ENCODE data around the gene MOB3C.
A peak's percentile ranks its signal among the peaks of the same experiment; 100 is the strongest.

Gene MOB3C

DNA sequence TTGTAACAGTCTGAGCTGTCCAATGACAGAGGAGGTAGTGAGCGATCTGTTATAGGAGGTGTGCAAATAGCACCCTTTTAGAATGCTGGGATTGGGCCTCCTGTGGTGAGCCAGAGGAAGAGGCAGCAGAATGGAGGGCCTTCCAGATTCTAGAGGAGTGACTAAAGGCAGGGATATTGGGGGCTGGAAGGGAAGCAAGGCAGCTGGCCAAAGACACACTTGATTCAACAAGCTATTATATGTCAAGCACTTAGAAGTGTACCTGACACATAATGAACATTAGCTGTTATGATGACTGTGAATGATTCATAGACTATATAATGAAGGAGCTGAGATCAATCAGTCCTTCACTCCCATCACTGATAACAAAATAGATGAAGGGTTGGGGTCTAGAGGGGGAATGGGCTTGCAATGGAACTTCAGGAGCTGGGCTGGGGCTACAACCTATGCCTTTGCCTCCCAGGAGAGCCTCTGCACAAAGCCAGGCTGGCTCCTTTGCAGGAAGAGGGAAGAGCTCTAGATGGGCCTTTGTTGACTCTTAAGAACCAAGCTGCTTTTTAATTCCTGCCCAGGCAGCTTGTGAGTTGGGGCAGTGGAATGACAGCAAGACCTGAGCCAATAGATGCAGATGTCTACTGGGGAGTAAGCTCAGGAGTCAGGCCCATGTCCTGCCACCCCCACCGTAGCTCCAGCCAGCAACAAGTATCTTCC lies 10.2 kb downstream of the MOB3C start:
- Histone ChIP-seq H2AFZ (ENCODE audit: low read depth, low read length, severe bottlenecking) (no peak overlapping the region), H3K4me3 (ENCODE audit: insufficient read depth, low read length, poor library complexity, severe bottlenecking) (no peak overlapping the region), H3K4me2 (ENCODE audit: low read depth, low read length, poor library complexity, severe bottlenecking) (no peak overlapping the region), H3K36me3 (ENCODE audit: low read length) (no peaks in the 10 kb centered on the region), H3K9me2 (replicated peaks; ENCODE audit: insufficient read depth, low read length) (no peaks in the 10 kb centered on the region), H3K9me3 (ENCODE audit: insufficient read depth, low read length) (no peaks in the 10 kb centered on the region), H4K20me1 (ENCODE audit: low read depth, low read length) (no peaks in the 10 kb centered on the region), H3K9ac (ENCODE audit: low read length) (no peak overlapping the region), H3F3A (ENCODE audit: insufficient read depth) (no peaks in the 10 kb centered on the region), H3K79me2 (ENCODE audit: insufficient read depth, low read length) (no peaks in the 10 kb centered on the region), H3K27me3 (ENCODE audit: low read length) (no peaks in the 10 kb centered on the region), H3K27ac (ENCODE audit: low read depth, low read length) (no peak overlapping the region)
- TF ChIP-seq EZH2phosphoT487 (conservative IDR thresholded peaks at IDR 0.05; ENCODE audit: low read length) (no peak), CTCF (IDR thresholded peaks at IDR 0.05; ENCODE audit: insufficient read depth, low read length, poor library complexity, severe bottlenecking) (no peak)

- H4K20me1 ChIP-seq (ENCODE audit: low read depth, low read length): no peaks in the 10 kb centered on the region
- no peaks in the 10 kb centered on the region for H3K36me3 ChIP-seq (ENCODE audit: low read length)
- no peak overlapping the region for H3K9ac ChIP-seq (ENCODE audit: low read length)
- no peak for TF ChIP-seq CTCF (IDR thresholded peaks at IDR 0.05; ENCODE audit: insufficient read depth, low read length, poor library complexity, severe bottlenecking)
- no peak for TF ChIP-seq EZH2phosphoT487 (conservative IDR thresholded peaks at IDR 0.05; ENCODE audit: low read length)
- H3K4me2 ChIP-seq (ENCODE audit: low read depth, low read length, poor library complexity, severe bottlenecking): no peak overlapping the region
- H2AFZ ChIP-seq (ENCODE audit: low read depth, low read length, severe bottlenecking): no peak overlapping the region
- no peaks in the 10 kb centered on the region for H3K9me2 ChIP-seq (replicated peaks; ENCODE audit: insufficient read depth, low read length)
- H3F3A ChIP-seq (ENCODE audit: insufficient read depth): no peaks in the 10 kb centered on the region
- H3K27me3 ChIP-seq (ENCODE audit: low read length): no peaks in the 10 kb centered on the region
- H3K79me2 ChIP-seq (ENCODE audit: insufficient read depth, low read length): no peaks in the 10 kb centered on the region
- H3K9me3 ChIP-seq (ENCODE audit: insufficient read depth, low read length): no peaks in the 10 kb centered on the region
- H3K27ac ChIP-seq (ENCODE audit: low read depth, low read length): no peak overlapping the region
- no peak overlapping the region for H3K4me3 ChIP-seq (ENCODE audit: insufficient read depth, low read length, poor library complexity, severe bottlenecking)
Observed at GRCh38 chr1:46605232-46605631, 11.4 kb downstream of the MOB3C start.

GRCh38 chr1:46603858-46604549 lies 12.6 kb downstream of the MOB3C start, which contains the start of gene MKNK1:
MKNK1 (minus strand) TSS chr1:46604268; CDS start chr1:46583327, 20,941 bp downstream.
- H3K4me3 ChIP-seq (ENCODE audit: insufficient read depth, low read length, poor library complexity, severe bottlenecking): peak within 1 kb of the TSS; percentile 80
- H3K27me3 ChIP-seq (ENCODE audit: low read length): no peaks in the 10 kb centered on the region
- peak within 1 kb of the TSS; percentile 70 for H3K4me2 ChIP-seq (ENCODE audit: low read depth, low read length, poor library complexity, severe bottlenecking)
- H3F3A ChIP-seq (ENCODE audit: insufficient read depth): no peaks in the 10 kb centered on the region
- TF ChIP-seq EZH2phosphoT487 (conservative IDR thresholded peaks at IDR 0.05; ENCODE audit: low read length) (no peak), CTCF (IDR thresholded peaks at IDR 0.05; ENCODE audit: insufficient read depth, low read length, poor library complexity, severe bottlenecking) (no peak)
- H4K20me1 ChIP-seq (ENCODE audit: low read depth, low read length): no peaks in the 10 kb centered on the region
- peak within 1 kb of the TSS; percentile 80 for H2AFZ ChIP-seq (ENCODE audit: low read depth, low read length, severe bottlenecking)
- H3K9ac ChIP-seq (ENCODE audit: low read length): peak within 1 kb of the TSS; percentile 71
- H3K27ac ChIP-seq (ENCODE audit: low read depth, low read length): no peak within 1 kb of the TSS
- H3K9me3 ChIP-seq (ENCODE audit: insufficient read depth, low read length): no peaks in the 10 kb centered on the region
- H3K36me3 ChIP-seq (ENCODE audit: low read length): no peaks in the 10 kb centered on the region
- no peaks in the 10 kb centered on the region for H3K79me2 ChIP-seq (ENCODE audit: insufficient read depth, low read length)
- H3K9me2 ChIP-seq (replicated peaks; ENCODE audit: insufficient read depth, low read length): no peaks in the 10 kb centered on the region

All from SU-DHL-6 (cell line).